Lung (tissue), 12 donors: Measurements from ENCODE around the gene C18orf63. TPM values are rescaled to one million over a fixed set of nuclear protein-coding genes. Genes with fewer than 3 reads are reported as not detected.

Experiments
- ATAC-seq: fragments of 200-7000 bp; cut with Tn5 transposase; one replicate; pipeline ENCODE4 v1.9.1; 2020; ENCODE audit warnings: moderate number of reproducible peaks; ENCODE audit not compliant: insufficient read depth, low FRiP score
- DNase-seq, 3 donors: peaks; one replicate each; pipeline ENCODE4 v3.0.0-alpha.2; 2013 to 2017
- H3K27ac ChIP-seq, 2 donors: one replicate each; pipeline ENCODE4 v1.5.1; 2013; ENCODE audit warnings: mild to moderate bottlenecking in 2 of 2, moderate library complexity in 2 of 2, control low read depth in 1 of 2, inconsistent platforms in 1 of 2, low read depth in 1 of 2, low read length in 1 of 2
- H3K27me3 ChIP-seq, 3 donors: one replicate each; pipeline ENCODE4 v1.5.1; 2013; ENCODE audit warnings: low read length in 2 of 3; ENCODE audit not compliant: control insufficient read depth in 3 of 3, insufficient read depth in 3 of 3
- H3K36me3 ChIP-seq, 4 donors: one replicate each; pipeline ENCODE4 v1.5.1; 2013; ENCODE audit warnings: low read length in 4 of 4, mild to moderate bottlenecking in 1 of 4, moderate library complexity in 1 of 4; ENCODE audit not compliant: control insufficient read depth in 4 of 4, insufficient read depth in 4 of 4
- H3K4me1 ChIP-seq, 5 donors: one replicate each; pipeline ENCODE4 v1.5.1; 2013; ENCODE audit warnings: low read length in 5 of 5, mild to moderate bottlenecking in 2 of 5, moderate library complexity in 1 of 5; ENCODE audit not compliant: control insufficient read depth in 5 of 5, insufficient read depth in 5 of 5
- H3K4me3 ChIP-seq: one replicate; pipeline ENCODE4 v1.5.1; 2013; ENCODE audit warnings: mild to moderate bottlenecking, control low read depth, moderate library complexity
- H3K9ac ChIP-seq, 2 donors: one replicate each; pipeline ENCODE4 v1.5.1; 2013; ENCODE audit warnings: low read length in 2 of 2, control low read depth in 1 of 2; ENCODE audit not compliant: insufficient read depth in 1 of 2
- H3K9me3 ChIP-seq, 4 donors: one replicate each; pipeline ENCODE4 v1.5.1; 2013; ENCODE audit warnings: low read length in 3 of 4, mild to moderate bottlenecking in 1 of 4, moderate library complexity in 1 of 4; ENCODE audit not compliant: control insufficient read depth in 4 of 4, insufficient read depth in 3 of 4
- WGBS, 2 donors: extraction: QIAGEN DNeasy Blood & Tissue Kit; methylation state at CpG; one replicate each; pipeline ENCODE4 v1.1.7; 2013; 5-methylcytosine and 5-hydroxymethylcytosine counted together
- polyA plus RNA-seq, 2 donors: library from polyadenylated mRNA; stranded (reverse); fragments of 200-250 nt; gene quantifications; one replicate each; pipeline ENCODE4 v1.2.1, GENCODE V29; 2013
- total RNA-seq, 2 donors: library from RNA; depleted of rRNA in 1 of 2; stranded (reverse); fragments of >200 nt in 1 of 2; gene quantifications; one replicate each; pipeline ENCODE4 v1.2.1, GENCODE V29; 2014 to 2021
- TF ChIP-seq, protein P1 (sequence below): IDR thresholded peaks from 2 replicates; pipeline ENCODE4 v1.5.1; 2012; ENCODE audit warnings: mild to moderate bottlenecking; ENCODE audit errors: control extremely low read depth, extremely low read depth
- donor health status: control.
- donor health status: control.
- donor health status: Bipolar disorder and iron deficiency.
- donor health status: healthy.
- donor health status: DM: yes; HTN: yes; CAD: no.

The C18orf63 gene
- total and polyA plus RNA-seq, 4 donors = 0.14 to 0.55 (median 0.38) TPM

DNA sequence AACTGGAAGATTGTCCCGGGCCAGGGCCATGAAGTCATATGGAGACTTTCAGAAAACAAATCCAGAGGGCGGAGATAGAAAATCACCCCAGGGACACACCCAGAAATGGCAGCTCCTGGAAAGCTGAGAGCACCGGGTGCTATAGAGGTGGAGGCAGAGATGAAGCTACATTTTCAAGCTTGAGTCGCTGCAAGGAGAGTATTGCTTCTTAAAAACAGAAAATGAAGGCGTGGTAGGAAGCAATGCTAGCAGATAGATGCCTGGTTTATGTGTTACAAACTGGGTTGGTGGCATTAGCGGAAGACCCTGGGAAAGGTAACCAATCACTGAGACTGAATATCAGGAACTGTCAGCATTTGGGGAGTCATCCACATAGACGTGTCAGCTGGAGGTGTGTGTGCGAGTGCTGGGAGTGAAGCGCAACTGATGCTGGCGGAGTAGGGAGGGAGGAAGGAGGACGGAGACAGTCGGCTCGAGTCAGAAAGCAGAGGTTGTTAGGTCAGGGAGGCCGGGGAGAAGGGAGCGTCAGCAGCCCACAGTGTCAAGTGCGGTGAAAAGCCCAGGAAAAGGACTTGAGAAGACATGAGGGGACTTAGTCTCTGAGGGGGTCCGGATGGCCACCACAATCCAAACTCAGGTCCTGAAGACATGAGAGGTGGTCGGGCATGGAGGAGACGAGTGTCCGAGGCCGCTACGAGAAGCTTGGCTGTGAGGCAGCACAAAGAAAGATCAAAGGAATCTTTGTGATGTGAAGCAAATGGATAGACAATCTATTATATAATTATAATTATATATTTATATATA lies 45.4 kb downstream of the C18orf63 start:
- no peaks in the 10 kb centered on the region for H3K36me3 ChIP-seq
- H3K4me1 ChIP-seq = no peaks in the 10 kb centered on the region
- DNase-seq = no peak
- H3K4me3 ChIP-seq = no peak overlapping the region
- TF ChIP-seq, protein P1, sequence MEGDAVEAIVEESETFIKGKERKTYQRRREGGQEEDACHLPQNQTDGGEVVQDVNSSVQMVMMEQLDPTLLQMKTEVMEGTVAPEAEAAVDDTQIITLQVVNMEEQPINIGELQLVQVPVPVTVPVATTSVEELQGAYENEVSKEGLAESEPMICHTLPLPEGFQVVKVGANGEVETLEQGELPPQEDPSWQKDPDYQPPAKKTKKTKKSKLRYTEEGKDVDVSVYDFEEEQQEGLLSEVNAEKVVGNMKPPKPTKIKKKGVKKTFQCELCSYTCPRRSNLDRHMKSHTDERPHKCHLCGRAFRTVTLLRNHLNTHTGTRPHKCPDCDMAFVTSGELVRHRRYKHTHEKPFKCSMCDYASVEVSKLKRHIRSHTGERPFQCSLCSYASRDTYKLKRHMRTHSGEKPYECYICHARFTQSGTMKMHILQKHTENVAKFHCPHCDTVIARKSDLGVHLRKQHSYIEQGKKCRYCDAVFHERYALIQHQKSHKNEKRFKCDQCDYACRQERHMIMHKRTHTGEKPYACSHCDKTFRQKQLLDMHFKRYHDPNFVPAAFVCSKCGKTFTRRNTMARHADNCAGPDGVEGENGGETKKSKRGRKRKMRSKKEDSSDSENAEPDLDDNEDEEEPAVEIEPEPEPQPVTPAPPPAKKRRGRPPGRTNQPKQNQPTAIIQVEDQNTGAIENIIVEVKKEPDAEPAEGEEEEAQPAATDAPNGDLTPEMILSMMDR = no peak
- ATAC-seq = no peak
- WGBS, 2 donors = 89 to 96% methylated on average over 22 of the region's 22 CpGs
- no peaks in the 10 kb centered on the region for H3K9me3 ChIP-seq
- H3K27me3 ChIP-seq = no peaks in the 10 kb centered on the region
- no peak overlapping the region for H3K27ac ChIP-seq
- no peak overlapping the region for H3K9ac ChIP-seq

DNA sequence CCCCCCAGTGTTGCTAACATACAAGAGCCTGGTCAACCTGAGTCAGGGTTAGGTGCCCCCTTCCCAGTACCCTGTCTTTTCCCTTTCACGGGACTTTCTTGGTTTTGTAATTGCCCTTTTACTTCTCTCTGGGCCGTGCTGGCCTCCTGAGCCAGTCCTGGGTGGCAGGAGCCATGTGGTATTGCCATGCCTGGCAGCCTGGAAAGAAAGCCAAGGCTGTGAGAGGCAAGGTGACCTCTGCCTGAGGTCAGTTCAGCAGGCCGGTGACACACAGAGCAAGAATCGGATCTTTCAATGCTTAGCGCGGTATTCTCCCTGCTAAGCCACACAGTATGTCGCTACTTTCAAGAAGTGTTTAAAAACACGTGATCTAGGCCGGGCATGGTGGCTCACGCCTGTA lies 52.3 kb downstream of the C18orf63 start:
- TF ChIP-seq, protein P1 = no peak
- Histone ChIP-seq H3K9me3 (no peaks in the 10 kb centered on the region), H3K4me3 (no peak overlapping the region), H3K9ac (no peak overlapping the region), H3K4me1 (peaks cover 0 to 16% (median 2%) of the 10 kb centered on the region in 5 donors), H3K36me3 (no peaks in the 10 kb centered on the region), H3K27me3 (no peaks in the 10 kb centered on the region), H3K27ac (no peak overlapping the region)
- whole genome bisulfite sequencing, 2 donors = 89 to 94% methylated on average over 10 of the region's 10 CpGs
- no peak for ATAC-seq
- DNase-seq = no peak

DNA sequence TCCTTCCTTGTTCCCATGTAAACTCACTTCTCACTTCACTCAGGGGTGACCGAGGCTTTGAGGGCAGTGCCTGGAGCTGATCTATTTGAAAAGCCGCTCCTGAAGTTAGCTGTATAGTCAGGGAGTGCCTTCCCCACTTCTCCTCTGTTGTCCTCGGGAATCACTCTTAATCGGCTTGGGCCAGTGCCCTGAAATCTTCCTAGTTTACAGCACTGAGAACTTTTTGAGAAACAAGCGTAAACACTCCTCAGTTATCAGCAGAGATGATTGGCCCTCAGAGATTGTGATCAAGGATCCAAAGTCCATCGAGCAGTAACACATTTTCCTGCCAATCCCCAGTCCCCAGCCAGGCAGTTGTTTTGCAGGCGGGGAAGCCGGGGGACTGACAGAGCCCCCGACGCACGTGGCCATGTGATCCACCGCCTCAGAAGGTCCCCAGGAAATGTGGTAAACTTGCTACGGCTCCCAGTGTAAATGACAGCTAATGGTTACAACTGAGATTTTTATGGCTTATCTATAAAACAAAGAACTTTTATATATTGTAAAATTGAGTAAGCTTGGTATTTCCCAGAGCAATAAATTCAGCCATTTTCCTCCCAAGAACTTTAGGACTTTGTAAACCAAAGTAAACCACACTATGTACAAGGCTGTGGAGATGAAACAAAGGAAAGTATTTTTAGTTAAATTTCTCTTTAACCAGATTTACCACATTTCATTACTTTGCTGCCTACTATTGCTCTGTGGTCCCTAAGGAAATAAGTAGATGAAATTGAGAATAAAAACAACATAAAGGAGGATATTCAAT lies 53.5 kb downstream of the C18orf63 start:
- H3K9ac ChIP-seq = peak overlapping the region in 1 of 2 donors; percentile 28

More for the DNA sequence above, 53.5 kb downstream of the C18orf63 start:
- H3K36me3 ChIP-seq = no peaks in the 10 kb centered on the region
- peaks cover 0 to 16% (median 2%) of the 10 kb centered on the region in 5 donors for H3K4me1 ChIP-seq
- whole genome bisulfite sequencing, 2 donors = 40 to 45% methylated on average over 13 of the region's 13 CpGs
- ATAC-seq (no peak), DNase-seq (peak; percentile 26 to 54 (median 53))
- H3K27ac ChIP-seq = no peak overlapping the region
- H3K27me3 ChIP-seq = no peaks in the 10 kb centered on the region
- TF ChIP-seq, protein P1 = no peak
- H3K9me3 ChIP-seq = no peaks in the 10 kb centered on the region
- H3K4me3 ChIP-seq = no peak overlapping the region
